Thoracic aorta (tissue), 2 donors: ENCODE measurements around the gene KRTAP3-3. TPM values are rescaled to one million over a fixed set of nuclear protein-coding genes. Genes with fewer than 3 reads are reported as not detected.

Experiments used
- ATAC-seq: fragments of 150-250 bp; one replicate; pipeline ENCODE4 v1.8.0; 2017; ENCODE audit warnings: low read depth; ENCODE audit not compliant: insufficient number of reproducible peaks, low FRiP score
- DNase-seq: peaks from one replicate; pipeline ENCODE4 v3.0.0-alpha.2; 2020; ENCODE audit warnings: low spot score
- H3K27ac ChIP-seq, 2 donors: fragments of 200-600 bp; sonication (generic); 1 replicate in 1 of 2; 2 replicates in 1 of 2; pipeline ENCODE4 v1.5.1; 2016; ENCODE audit warnings: mild to moderate bottlenecking in 2 of 2, moderate library complexity in 2 of 2
- H3K27me3 ChIP-seq: fragments of 200-600 bp; sonication (generic); replicated peaks from 2 replicates; pipeline ENCODE4 v1.6.0; 2016; ENCODE audit warnings: mild to moderate bottlenecking; ENCODE audit not compliant: insufficient read depth
- H3K36me3 ChIP-seq: fragments of 200-600 bp; sonication (generic); one replicate; pipeline ENCODE4 v1.5.1; 2016
- H3K4me1 ChIP-seq, 2 donors: fragments of 200-600 bp; sonication (generic); 1 replicate in 1 of 2; 2 replicates in 1 of 2; pipeline versions ENCODE4 v1.5.1 to v1.6.0; 2016; ENCODE audit warnings: low read depth in 2 of 2, mild to moderate bottlenecking in 1 of 2; ENCODE audit not compliant: control insufficient read depth in 1 of 2
- H3K4me3 ChIP-seq: fragments of 200-600 bp; sonication (generic); 2 replicates; pipeline ENCODE4 v1.5.1; 2016; ENCODE audit warnings: mild to moderate bottlenecking
- H3K9me3 ChIP-seq: fragments of 200-600 bp; sonication (generic); 2 replicates; pipeline ENCODE4 v1.5.1; 2016
- total RNA-seq, 2 donors: library from RNA; depleted of rRNA; stranded (reverse); fragments of >200 nt; gene quantifications; one replicate each; pipeline versions ENCODE4 v1.1.0 to v1.2.3, GENCODE V29; 2016
- TF ChIP-seq, protein P1 (sequence below): fragments of 200-600 bp; sonication (generic); IDR thresholded peaks from one replicate; pipeline ENCODE4 v1.5.1; 2019; ENCODE audit warnings: antibody characterized with exemption

Gene KRTAP3-3
- total RNA-seq, 2 donors from 2014 or later: not detected

- Histone ChIP-seq H3K27ac (no peak overlapping the region), H3K9me3 (no peaks in the 10 kb centered on the region), H3K36me3 (no peaks in the 10 kb centered on the region), H3K4me3 (no peak overlapping the region), H3K4me1 (no peaks in the 10 kb centered on the region), H3K27me3 (no peaks in the 10 kb centered on the region)
- TF ChIP-seq, protein P1, sequence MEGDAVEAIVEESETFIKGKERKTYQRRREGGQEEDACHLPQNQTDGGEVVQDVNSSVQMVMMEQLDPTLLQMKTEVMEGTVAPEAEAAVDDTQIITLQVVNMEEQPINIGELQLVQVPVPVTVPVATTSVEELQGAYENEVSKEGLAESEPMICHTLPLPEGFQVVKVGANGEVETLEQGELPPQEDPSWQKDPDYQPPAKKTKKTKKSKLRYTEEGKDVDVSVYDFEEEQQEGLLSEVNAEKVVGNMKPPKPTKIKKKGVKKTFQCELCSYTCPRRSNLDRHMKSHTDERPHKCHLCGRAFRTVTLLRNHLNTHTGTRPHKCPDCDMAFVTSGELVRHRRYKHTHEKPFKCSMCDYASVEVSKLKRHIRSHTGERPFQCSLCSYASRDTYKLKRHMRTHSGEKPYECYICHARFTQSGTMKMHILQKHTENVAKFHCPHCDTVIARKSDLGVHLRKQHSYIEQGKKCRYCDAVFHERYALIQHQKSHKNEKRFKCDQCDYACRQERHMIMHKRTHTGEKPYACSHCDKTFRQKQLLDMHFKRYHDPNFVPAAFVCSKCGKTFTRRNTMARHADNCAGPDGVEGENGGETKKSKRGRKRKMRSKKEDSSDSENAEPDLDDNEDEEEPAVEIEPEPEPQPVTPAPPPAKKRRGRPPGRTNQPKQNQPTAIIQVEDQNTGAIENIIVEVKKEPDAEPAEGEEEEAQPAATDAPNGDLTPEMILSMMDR: no peak
- DNase-seq: no peak
- no peak for ATAC-seq
Measured at GRCh38 chr17:41018541-41018940, 24.6 kb upstream of the KRTAP3-3 start.

DNA sequence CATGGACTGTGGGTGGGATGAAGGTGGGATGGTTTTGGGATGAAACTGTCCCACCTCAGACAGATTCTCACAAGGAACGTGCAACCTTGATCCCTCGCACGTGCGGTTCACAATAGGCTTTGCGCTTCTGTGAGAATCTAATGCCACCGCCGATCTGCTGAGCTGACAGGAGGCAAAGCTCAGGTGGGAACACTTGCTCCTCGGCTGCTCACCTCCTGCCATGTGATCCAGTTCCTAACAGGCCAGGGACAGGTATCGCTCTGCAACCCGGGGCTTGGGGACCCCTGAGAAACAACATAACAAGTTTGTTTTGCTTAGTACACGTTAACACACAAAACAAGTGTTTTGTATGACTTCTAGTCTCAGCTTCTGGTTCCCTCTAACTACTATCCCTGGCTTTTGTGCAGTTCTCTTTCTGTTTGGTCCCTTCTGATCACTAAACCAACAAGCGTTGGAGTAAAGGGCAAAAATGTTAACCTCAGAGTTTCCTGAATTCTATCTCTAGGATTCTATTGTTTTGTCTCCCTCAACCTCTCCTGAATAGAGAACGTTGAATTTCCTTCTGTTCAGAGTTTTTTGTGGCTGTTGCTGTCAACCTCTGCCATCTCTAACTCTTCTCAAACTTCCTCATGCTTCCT is 22.7 kb upstream of the KRTAP3-3 start:
- DNase-seq (no peak), ATAC-seq (no peak)
- Histone ChIP-seq H3K36me3 (no peaks in the 10 kb centered on the region), H3K9me3 (no peaks in the 10 kb centered on the region), H3K27ac (no peak overlapping the region), H3K4me3 (no peak overlapping the region), H3K27me3 (no peaks in the 10 kb centered on the region), H3K4me1 (no peaks in the 10 kb centered on the region)
- TF ChIP-seq, protein P1: no peak

- no peaks in the 10 kb centered on the region for H3K9me3 ChIP-seq
- H3K27ac ChIP-seq: no peak overlapping the region
- no peaks in the 10 kb centered on the region for H3K27me3 ChIP-seq
- TF ChIP-seq, protein P1: no peak
- H3K4me3 ChIP-seq: no peak overlapping the region
- no peaks in the 10 kb centered on the region for H3K4me1 ChIP-seq
- DNase-seq: no peak
- ATAC-seq: no peak
- no peaks in the 10 kb centered on the region for H3K36me3 ChIP-seq
Measured at GRCh38 chr17:41015454-41015853, 21.5 kb upstream of the KRTAP3-3 start.

DNA sequence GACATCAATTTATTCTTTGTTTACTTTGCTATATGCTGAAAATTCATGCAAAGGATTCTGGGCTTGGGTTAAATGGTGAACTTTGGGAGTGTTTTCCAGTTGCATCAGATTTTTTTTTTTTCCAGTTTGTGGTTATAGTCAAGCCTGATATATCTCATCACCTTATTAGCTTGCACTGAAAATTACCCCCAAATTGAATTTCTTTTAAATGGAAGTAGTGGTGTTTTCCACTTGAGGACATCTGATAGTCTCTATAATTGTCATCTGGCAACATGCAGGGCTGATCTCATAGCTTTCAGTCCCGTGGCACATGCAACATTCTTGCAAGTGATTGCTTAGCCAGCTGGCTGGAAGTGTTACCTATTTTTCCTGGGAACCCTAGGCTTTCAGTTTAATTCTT is 19.6 kb upstream of the KRTAP3-3 start:
- Histone ChIP-seq H3K27me3 (no peaks in the 10 kb centered on the region), H3K4me1 (no peaks in the 10 kb centered on the region), H3K27ac (no peak overlapping the region), H3K36me3 (no peaks in the 10 kb centered on the region), H3K4me3 (no peak overlapping the region), H3K9me3 (no peaks in the 10 kb centered on the region)
- TF ChIP-seq, protein P1: no peak
- ATAC-seq (no peak), DNase-seq (no peak)

DNA sequence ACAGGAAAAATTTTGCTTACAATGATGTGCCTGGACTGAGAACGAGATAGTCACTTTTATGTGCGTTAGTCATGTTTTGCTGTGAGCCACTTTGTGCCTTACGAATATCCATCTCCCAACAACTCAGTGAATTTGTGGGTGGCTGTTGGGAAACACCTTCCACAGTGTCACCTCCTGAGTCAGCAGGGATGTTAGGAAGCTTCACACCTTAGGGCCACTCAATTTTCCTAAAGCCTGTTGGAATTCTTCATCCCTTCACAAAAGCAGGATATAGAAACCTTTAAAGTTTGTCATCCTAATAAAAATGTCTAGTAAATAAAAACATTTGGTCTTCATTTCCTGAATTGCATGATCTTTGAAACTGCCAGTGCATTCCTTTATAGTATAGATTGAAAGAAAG is 19.2 kb upstream of the KRTAP3-3 start:
- Histone ChIP-seq H3K27me3 (no peaks in the 10 kb centered on the region), H3K4me3 (no peak overlapping the region), H3K9me3 (no peaks in the 10 kb centered on the region), H3K4me1 (no peaks in the 10 kb centered on the region), H3K36me3 (no peaks in the 10 kb centered on the region), H3K27ac (no peak overlapping the region)
- ATAC-seq: no peak
- TF ChIP-seq, protein P1: no peak
- DNase-seq: no peak
